AG10803 (cell line): ENCODE measurements around the gene KCNK18.
A peak's percentile ranks its signal among the peaks of the same experiment; 100 is the strongest.

Experiments used
- DNase-seq: peaks from one replicate; pipeline ENCODE4 v3.0.0; 2010; ENCODE audit warnings: low read depth
- H3K4me3 ChIP-seq: 2 replicates; pipeline ENCODE4 v1.5.1; 2011; ENCODE audit warnings: mild to moderate bottlenecking, low read length, control low read depth
- TF ChIP-seq, protein P1 (sequence below): conservative IDR thresholded peaks from 2 replicates; pipeline ENCODE4 v1.5.1; 2011; ENCODE audit warnings: mild to moderate bottlenecking, low read length, control low read depth, inconsistent platforms

Gene KCNK18

GRCh38 chr10:117237401-117237991, 40.2 kb downstream of the KCNK18 start:
- TF ChIP-seq, protein P1, sequence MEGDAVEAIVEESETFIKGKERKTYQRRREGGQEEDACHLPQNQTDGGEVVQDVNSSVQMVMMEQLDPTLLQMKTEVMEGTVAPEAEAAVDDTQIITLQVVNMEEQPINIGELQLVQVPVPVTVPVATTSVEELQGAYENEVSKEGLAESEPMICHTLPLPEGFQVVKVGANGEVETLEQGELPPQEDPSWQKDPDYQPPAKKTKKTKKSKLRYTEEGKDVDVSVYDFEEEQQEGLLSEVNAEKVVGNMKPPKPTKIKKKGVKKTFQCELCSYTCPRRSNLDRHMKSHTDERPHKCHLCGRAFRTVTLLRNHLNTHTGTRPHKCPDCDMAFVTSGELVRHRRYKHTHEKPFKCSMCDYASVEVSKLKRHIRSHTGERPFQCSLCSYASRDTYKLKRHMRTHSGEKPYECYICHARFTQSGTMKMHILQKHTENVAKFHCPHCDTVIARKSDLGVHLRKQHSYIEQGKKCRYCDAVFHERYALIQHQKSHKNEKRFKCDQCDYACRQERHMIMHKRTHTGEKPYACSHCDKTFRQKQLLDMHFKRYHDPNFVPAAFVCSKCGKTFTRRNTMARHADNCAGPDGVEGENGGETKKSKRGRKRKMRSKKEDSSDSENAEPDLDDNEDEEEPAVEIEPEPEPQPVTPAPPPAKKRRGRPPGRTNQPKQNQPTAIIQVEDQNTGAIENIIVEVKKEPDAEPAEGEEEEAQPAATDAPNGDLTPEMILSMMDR = no peak
- no peak overlapping the region for H3K4me3 ChIP-seq
- no peak for DNase-seq

- no peak overlapping the region for H3K4me3 ChIP-seq
- no peak for DNase-seq
- TF ChIP-seq, protein P1 = no peak
Observed at GRCh38 chr10:117239051-117239450, 41.8 kb downstream of the KCNK18 start.

DNA sequence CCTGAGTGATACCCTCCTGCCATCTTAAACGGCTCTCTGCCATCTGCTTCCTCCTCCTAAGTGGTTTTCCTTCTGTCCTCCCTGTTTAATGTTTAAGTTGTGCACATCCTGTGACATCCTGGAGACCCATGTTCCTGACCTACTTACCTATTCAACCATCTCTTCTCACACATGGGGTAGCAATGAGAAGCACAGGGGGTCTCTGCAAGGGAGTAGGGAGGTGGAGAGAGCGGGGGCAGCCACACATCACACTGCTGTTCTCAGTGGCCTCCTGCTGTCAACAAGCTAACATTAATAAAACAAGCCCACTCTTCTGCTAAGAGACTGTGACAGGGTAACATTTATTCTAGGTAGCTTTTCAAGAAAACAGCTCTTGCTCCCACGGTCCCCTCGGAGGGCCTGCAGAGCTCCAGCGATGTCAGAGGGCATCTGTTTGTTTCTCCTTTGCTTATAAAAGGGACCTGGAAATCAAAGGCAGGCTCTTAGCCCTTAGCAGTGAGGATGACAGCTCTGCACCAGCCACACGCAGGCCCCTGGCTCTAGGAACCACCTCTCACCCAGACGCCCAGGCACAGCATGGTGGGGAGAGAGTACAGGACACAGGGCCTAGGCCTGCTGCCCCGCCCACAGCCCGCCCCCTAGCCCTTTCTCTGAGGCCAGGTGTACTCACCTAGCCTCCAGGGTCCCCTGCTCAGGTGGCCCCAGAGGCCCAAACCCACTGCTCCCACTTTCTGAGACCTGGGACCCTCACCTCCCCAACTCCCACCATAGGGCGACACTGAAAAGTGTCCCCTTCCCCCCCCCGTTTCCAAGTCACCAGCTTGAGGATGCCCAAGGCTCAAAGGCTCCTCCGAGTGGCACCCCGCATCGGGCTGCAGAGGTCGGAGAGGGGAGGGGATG, 42.7 kb downstream of the KCNK18 start:
- TF ChIP-seq, protein P1 = no peak
- DNase-seq = no peak
- no peak overlapping the region for H3K4me3 ChIP-seq

DNA sequence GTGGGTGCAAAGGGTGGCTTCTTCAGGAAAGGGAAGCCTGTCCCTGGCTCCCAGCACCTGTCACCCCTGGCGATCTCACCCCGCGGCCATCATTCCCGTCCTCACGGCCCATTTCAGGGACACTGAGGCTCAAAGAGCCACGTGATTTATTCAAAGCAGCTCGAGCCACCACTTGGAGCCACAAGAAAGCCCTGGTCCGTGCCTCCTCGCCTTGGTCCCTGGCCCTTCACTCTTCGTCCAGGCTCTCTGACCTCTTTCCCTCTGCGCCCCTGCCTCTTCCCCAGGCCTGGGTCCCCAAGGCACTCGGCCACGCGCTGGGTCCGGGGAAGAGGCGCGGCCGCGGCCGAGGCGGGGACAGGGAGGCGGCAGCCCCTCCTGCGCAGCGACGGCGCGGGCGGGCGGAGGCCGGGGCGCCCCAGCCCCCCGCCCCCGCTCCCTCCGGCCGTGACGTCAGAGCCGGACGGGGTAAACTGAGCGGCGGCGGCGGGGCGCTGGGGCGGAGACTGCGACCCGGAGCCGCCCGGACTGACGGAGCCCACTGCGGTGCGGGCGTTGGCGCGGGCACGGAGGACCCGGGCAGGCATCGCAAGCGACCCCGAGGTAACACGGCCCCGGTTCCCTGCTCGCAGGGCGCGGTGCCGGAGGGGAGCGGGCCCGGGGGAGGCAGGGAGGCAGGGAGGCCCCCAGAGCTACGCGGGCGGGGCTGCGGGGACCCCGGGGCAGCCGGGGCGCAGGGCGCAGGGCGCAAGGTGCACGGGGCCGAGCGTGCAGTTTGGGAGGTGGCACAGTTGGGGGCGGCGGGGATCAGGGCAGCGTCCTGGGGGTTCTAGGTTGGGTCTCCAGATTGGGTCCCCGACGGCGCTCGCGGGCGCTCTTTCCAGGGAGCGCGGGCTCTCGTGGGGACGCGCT, 43.6 kb downstream of the KCNK18 start, which contains the start of gene SLC18A2:
Gene SLC18A2, plus strand, starts transcription at position 494 of the 909 bp plus-strand sequence. CDS start 580 bp downstream, outside the sequence.
- H3K4me3 ChIP-seq = no peak within 1 kb of the TSS
- no peak for DNase-seq
- TF ChIP-seq, protein P1 = no peak

- H3K4me3 ChIP-seq = no peak overlapping the region
- DNase-seq = peak; percentile 7
Observed at GRCh38 chr10:117241541-117242462, 44.5 kb downstream of the KCNK18 start.

More at GRCh38 chr10:117241541-117242462, 44.5 kb downstream of the KCNK18 start:
- TF ChIP-seq, protein P1 = no peak
